LNCaP clone FGC (cell line): ENCODE measurements around the gene C3orf52.

Experiments
- DNase-seq: peaks from one replicate; pipeline ENCODE4 v3.0.0-alpha.2; 2011; ENCODE audit warnings: low read depth
- H3K4me3 ChIP-seq: 2 replicates; pipeline ENCODE4 v1.5.1; 2011; ENCODE audit warnings: mild to moderate bottlenecking, low read depth, low read length, control low read depth
- CTCF ChIP-seq: IDR thresholded peaks from 2 replicates; pipeline ENCODE4 v1.5.1; 2012; ENCODE audit warnings: mild to moderate bottlenecking; ENCODE audit not compliant: control insufficient read depth, insufficient read depth; ENCODE audit errors: extremely low read depth

Gene C3orf52

GRCh38 chr3:112126511-112126911 lies 40.3 kb downstream of the C3orf52 start:
- no peak overlapping the region for H3K4me3 ChIP-seq
- no peak for TF ChIP-seq CTCF
- no peak for DNase-seq

- DNase-seq = no peak
- no peak for TF ChIP-seq CTCF
- H3K4me3 ChIP-seq = no peak overlapping the region
Measured at GRCh38 chr3:112127522-112128494, 41.6 kb downstream of the C3orf52 start.

GRCh38 chr3:112128843-112129727 lies 42.9 kb downstream of the C3orf52 start:
- no peak overlapping the region for H3K4me3 ChIP-seq
- no peak for TF ChIP-seq CTCF
- no peak for DNase-seq

GRCh38 chr3:112129925-112130637 lies 43.9 kb downstream of the C3orf52 start:
- TF ChIP-seq CTCF = no peak
- no peak for DNase-seq
- H3K4me3 ChIP-seq = no peak overlapping the region

- no peak for TF ChIP-seq CTCF
- DNase-seq = no peak
- H3K4me3 ChIP-seq = no peak overlapping the region
Measured at GRCh38 chr3:112130638-112130993, 44.4 kb downstream of the C3orf52 start.

- DNase-seq = no peak
- H3K4me3 ChIP-seq = no peak overlapping the region
- TF ChIP-seq CTCF = no peak
Measured at GRCh38 chr3:112131111-112131510, 44.9 kb downstream of the C3orf52 start.
